Measurements from ENCODE around the gene SRGAP1.

- no peak for TF ChIP-seq CTCF (IDR thresholded peaks at IDR 0.05)
- no peak for TF ChIP-seq POLR2A (IDR thresholded peaks at IDR 0.05)
- no peak for TF ChIP-seq EP300 (IDR thresholded peaks at IDR 0.05)
Observed at GRCh38 chr12:63816031-63816430, 28.5 kb upstream of the SRGAP1 start.
